Thyroid gland (tissue), 4 donors: ENCODE results near the gene CFAP46.

Experiments used
- POLR2A ChIP-seq, 2 donors: fragments of 450-650 bp; IDR thresholded peaks; one replicate each; pipeline ENCODE4 v1.6.1; 2017; ENCODE audit warnings: antibody characterized with exemption in 2 of 2, mild to moderate bottlenecking in 2 of 2, moderate library complexity in 1 of 2
- TF ChIP-seq, protein P1 (sequence below), 6 experiments: fragments of 200-600 bp in 3 of 6; fragments of 450-650 bp in 3 of 6; sonication (generic) in 3 of 6; IDR thresholded peaks; one replicate each; pipeline ENCODE4 v1.5.1; 2016 to 2019; ENCODE audit warnings: antibody characterized with exemption in 6 of 6, mild to moderate bottlenecking in 2 of 6, inconsistent platforms in 1 of 6, moderate library complexity in 1 of 6

DNA sequence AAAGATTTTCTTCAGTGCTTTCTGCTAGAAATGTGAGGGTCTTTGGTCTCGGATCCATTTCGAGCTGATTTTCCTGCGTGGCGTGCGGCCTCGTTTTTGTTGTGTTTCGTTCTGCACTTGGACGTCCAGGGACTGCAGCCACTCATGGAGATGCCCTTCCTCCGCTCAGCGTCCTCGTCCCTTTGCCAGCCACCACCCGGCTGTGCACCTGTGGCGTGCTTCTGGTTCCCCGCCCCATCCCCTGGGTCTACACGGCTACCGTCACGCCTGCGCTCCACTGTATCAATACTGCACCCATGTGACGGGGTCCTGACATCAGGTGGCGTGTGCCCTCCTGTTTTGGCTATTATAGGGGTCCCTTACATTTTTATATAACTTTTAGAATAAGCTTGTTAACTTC is 113.7 kb downstream of the CFAP46 start:
- TF ChIP-seq, protein P1, sequence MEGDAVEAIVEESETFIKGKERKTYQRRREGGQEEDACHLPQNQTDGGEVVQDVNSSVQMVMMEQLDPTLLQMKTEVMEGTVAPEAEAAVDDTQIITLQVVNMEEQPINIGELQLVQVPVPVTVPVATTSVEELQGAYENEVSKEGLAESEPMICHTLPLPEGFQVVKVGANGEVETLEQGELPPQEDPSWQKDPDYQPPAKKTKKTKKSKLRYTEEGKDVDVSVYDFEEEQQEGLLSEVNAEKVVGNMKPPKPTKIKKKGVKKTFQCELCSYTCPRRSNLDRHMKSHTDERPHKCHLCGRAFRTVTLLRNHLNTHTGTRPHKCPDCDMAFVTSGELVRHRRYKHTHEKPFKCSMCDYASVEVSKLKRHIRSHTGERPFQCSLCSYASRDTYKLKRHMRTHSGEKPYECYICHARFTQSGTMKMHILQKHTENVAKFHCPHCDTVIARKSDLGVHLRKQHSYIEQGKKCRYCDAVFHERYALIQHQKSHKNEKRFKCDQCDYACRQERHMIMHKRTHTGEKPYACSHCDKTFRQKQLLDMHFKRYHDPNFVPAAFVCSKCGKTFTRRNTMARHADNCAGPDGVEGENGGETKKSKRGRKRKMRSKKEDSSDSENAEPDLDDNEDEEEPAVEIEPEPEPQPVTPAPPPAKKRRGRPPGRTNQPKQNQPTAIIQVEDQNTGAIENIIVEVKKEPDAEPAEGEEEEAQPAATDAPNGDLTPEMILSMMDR (IDR thresholded peaks at IDR 0.05) = no peak
- TF ChIP-seq POLR2A (IDR thresholded peaks at IDR 0.05) = no peak
